Muscle of arm (tissue), 12 donors: ENCODE results near the gene CBX6. TPM values are rescaled to one million over a fixed set of nuclear protein-coding genes. Genes with fewer than 3 reads are reported as not detected.

Experiments
- DNase-seq: peaks from one replicate; pipeline ENCODE4 v3.0.0-alpha.2; 2013
- polyA plus RNA-seq, 12 donors: library from polyadenylated mRNA; unstranded; fragments of 120-200 nt; gene quantifications; one replicate each; pipeline ENCODE4 v1.2.1, GENCODE V29; 2013; ENCODE audit not compliant: insufficient read length in 12 of 12

CBX6 gene
- polyA plus RNA-seq, 12 donors = 18.8 to 226 (median 30.1) TPM

DNA sequence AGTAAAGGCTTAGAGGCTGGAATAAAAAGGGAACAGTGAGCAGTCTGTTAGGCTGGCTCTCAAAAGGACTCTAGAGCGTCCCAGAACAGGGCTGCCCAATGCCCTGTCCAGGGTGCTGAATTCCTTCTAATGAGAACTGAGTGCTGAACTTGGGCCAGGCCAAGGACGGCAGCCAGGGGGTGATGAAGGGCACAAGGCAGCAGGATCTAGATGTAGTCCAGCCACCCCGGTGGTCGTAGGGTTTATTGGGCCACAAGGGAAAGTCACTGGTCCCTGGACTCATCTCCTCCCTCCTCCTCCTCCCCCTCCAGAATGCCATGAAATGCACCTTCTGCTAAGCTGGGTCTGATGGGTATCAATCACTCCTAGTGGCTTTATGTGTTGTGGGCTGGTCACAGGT lies 47.4 kb downstream of the CBX6 start:
- peak; percentile 83 for DNase-seq

DNA sequence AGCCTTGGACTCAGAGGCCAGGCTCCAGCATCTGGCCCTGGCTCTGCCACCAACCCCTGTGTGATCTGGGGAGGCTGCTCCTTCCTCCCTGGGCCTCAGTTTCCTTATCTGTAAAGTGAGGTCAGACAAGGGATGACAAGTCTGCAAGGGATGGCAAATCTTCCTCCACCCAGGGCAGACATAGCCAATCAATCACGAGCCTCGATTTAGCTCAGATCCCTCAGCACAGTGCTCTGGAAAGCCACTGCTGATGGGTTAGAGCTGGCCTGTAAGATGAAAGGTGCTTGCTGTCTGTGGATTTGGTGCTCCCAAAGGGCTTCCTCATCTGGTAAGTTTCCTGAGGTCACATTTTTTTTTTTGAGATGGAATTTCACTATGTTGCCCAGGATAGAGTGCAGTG lies 48.4 kb downstream of the CBX6 start:
- DNase-seq = no peak

DNA sequence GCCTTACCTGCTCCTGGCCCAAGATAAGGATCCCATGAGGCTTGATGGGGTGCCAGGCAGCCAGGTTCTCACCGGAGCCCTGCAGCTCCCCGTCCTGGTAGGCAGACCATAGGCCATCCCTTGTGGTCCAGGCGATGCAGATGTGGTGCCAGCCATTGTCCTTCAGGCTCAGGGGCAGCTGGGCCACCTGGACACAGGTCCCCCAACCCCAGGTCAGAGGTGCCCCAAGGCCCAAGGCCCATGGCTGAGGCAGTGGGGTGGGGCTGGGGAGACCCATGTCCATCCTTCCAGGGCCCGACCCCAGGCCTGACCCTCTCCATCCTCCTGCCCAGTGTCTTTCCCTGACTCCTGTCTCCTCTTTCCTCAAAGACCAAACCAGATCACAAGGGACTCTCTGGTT lies 48.9 kb downstream of the CBX6 start:
- no peak for DNase-seq

DNA sequence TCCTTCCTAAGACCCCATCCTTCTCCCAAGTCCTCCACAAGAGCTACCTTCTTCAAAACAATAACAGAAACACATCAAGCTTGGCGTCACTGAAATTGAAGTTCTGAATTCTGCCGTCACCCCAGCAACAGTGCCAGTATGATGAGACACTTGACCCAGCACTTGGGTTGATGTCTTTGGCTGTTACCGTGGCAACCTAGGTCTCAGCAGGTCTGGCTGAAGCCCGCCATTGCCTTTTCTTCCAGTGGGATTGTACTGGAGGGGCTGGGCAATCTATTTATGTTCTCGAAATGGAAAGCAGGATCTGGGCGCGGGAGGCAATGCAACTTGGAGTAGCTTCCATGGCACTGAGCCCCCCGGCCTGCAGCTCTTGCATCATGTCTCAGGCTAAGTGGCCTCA lies 52.0 kb downstream of the CBX6 start:
- DNase-seq = no peak

DNA sequence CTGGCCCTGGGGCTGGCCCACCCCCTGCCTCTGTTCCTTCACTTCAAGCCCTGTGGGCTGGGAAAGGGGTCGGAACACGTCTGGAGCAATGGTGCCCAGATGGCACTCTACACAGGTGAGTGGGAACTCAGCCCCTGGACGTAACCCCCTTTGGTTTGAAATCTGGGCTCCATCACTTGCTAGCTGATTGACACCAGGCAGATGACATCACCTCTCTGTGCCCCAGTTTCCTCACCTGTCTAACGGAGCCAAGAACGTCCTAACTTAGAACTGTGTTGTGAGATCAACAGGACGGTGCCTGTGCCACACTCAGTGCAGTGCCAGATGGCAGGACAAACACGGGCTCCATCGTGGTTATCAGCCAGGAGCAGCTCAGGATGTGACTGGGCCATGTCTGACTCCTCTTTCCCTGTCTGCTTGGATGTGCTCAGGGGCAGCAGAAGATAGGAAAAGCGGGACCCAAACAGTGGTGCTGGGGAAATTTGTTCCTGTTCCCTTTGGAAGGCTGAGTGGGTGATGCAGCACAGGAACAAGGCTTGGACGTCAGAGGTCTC lies 52.6 kb downstream of the CBX6 start:
- DNase-seq = no peak

- no peak for DNase-seq
Measured at GRCh38 chr22:38817196-38817595, 54.8 kb downstream of the CBX6 start.

GRCh38 chr22:38815842-38816241 lies 56.2 kb downstream of the CBX6 start:
- DNase-seq = no peak

Other genes starting within 250 kb of the CBX6 start
- gene FAM227A, start 215.8 kb downstream of the CBX6 start, polyA plus RNA-seq = 1 to 10 TPM in 6 of 12 donors, under 1 TPM in 4, not detected in 2; 0.73 to 2.2 (median 1.2) TPM
- 10 to 100 TPM in 11 of 12 donors, not detected in 1; 28.3 to 41.5 (median 33.2) TPM for gene CBY1, start 215.6 kb downstream of the CBX6 start, polyA plus RNA-seq
- gene TOMM22, start 190.3 kb downstream of the CBX6 start, polyA plus RNA-seq = 10 to 100 TPM in 11 of 12 donors, not detected in 1; 63.9 to 88.3 (median 83.5) TPM
- gene JOSD1, start 171.3 kb downstream of the CBX6 start, polyA plus RNA-seq = 10 to 100 TPM in 11 of 12 donors, not detected in 1; 31.4 to 79.1 (median 37.2) TPM
- 10 to 100 TPM in 11 of 12 donors, not detected in 1; 26.1 to 46.2 (median 35.0) TPM for gene GTPBP1, start 166.3 kb downstream of the CBX6 start, polyA plus RNA-seq
- gene SUN2, start 116.2 kb downstream of the CBX6 start, polyA plus RNA-seq = 10 to 100 TPM in 11 of 12 donors, not detected in 1; 39.3 to 85.0 (median 47.5) TPM
- 10 to 100 TPM in 9 of 12 donors, 1 to 10 TPM in 2, not detected in 1; 9.0 to 33.7 (median 12.0) TPM for gene DNAL4, start 78.1 kb downstream of the CBX6 start, polyA plus RNA-seq
- 1 to 10 TPM in 11 of 12 donors, not detected in 1; 4.1 to 10.0 (median 5.0) TPM for gene NPTXR, start 28.2 kb downstream of the CBX6 start, polyA plus RNA-seq
- gene APOBEC3A, start 85.4 kb upstream of the CBX6 start, polyA plus RNA-seq = 1 to 10 TPM in 3 of 12 donors, under 1 TPM in 6, not detected in 3; 0.27 to 3.8 (median 0.64) TPM
- gene APOBEC3B, start 110.1 kb upstream of the CBX6 start, polyA plus RNA-seq = 1 to 10 TPM in 11 of 12 donors, not detected in 1; 1.2 to 8.5 (median 3.2) TPM
- 10 to 100 TPM in 3 of 12 donors, 1 to 10 TPM in 8, not detected in 1; 3.7 to 23.8 (median 5.1) TPM for gene APOBEC3C, start 142.0 kb upstream of the CBX6 start, polyA plus RNA-seq
- 1 to 10 TPM in 2 of 12 donors, under 1 TPM in 8, not detected in 2; 0.53 to 2.5 (median 0.79) TPM for gene APOBEC3D, start 148.9 kb upstream of the CBX6 start, polyA plus RNA-seq
- 1 to 10 TPM in 10 of 12 donors, not detected in 2; 1.3 to 8.5 (median 2.7) TPM for gene APOBEC3F, start 168.6 kb upstream of the CBX6 start, polyA plus RNA-seq
- gene APOBEC3G, start 205.1 kb upstream of the CBX6 start, polyA plus RNA-seq = 10 to 100 TPM in 1 of 12 donors, 1 to 10 TPM in 10, not detected in 1; 1.7 to 10.5 (median 3.6) TPM
- under 1 TPM in 3 of 12 donors, not detected in 9; 0.21 to 0.43 (median 0.22) TPM for gene APOBEC3H, start 225.0 kb upstream of the CBX6 start, polyA plus RNA-seq